SK-N-SH (cell line): ENCODE results near the gene FAM177A1. TPM values are rescaled to one million over a fixed set of nuclear protein-coding genes. Genes with fewer than 3 reads are reported as not detected.

Source experiments
- CTCF ChIA-PET: fragments of 300-600, 350-600 bp; formaldehyde crosslinking; extraction: SDS; loops from one replicate; lab custom pipeline; 2021; lab: Yijun Ruan, JAX
- POLR2A ChIA-PET: fragments of 350-600 bp; sonication (Branson Sonifier 250); formaldehyde crosslinking; extraction: SDS; loops from one replicate; lab custom pipeline; 2020; ENCODE audit warnings: antibody characterized with exemption, inconsistent platforms; lab: Yijun Ruan, JAX
- DNase-seq: peaks from one replicate; pipeline ENCODE4 v3.0.0; 2012
- H2AFZ ChIP-seq: fragments of 200-600 bp; sonication (generic); 2 replicates; pipeline ENCODE4 v1.8.1; 2016; ENCODE audit warnings: antibody characterized with exemption, mild to moderate bottlenecking, low read depth
- H3F3A ChIP-seq: fragments of 200-600 bp; sonication (generic); replicated peaks from 2 replicates; pipeline ENCODE3; 2016; ENCODE audit warnings: antibody characterized with exemption, mild to moderate bottlenecking; ENCODE audit not compliant: insufficient read depth
- H3K27ac ChIP-seq, 2 experiments: fragments of 200-500 bp in 1 of 2; fragments of 200-600 bp in 1 of 2; sonication (Bioruptor generic) in 1 of 2; sonication (generic), shearing (Covaris generic) in 1 of 2; 2 replicates each; pipeline versions ENCODE4 v1.5.1 to v1.6.1; 2014 to 2016; ENCODE audit warnings: low read depth in 2 of 2, inconsistent platforms in 1 of 2, low read length in 1 of 2, mild to moderate bottlenecking in 1 of 2, mixed read lengths in 1 of 2
- H3K27me3 ChIP-seq: fragments of 200-600 bp; sonication (generic), shearing (Covaris generic); 2 replicates; pipeline ENCODE4 v1.6.1; 2016; ENCODE audit warnings: mixed run types; ENCODE audit not compliant: insufficient read depth
- H3K36me3 ChIP-seq, 2 experiments: fragments of 200-500 bp in 1 of 2; fragments of 200-600 bp in 1 of 2; sonication (Bioruptor generic) in 1 of 2; sonication (generic) in 1 of 2; replicated peaks in 1 of 2; 2 replicates each; pipeline versions ENCODE3 to v1.5.1; 2014 to 2016; ENCODE audit warnings: low read length in 1 of 2, mild to moderate bottlenecking in 1 of 2; ENCODE audit not compliant: insufficient read depth in 2 of 2, control insufficient read depth in 1 of 2
- H3K4me1 ChIP-seq, 2 experiments: fragments of 200-500 bp in 1 of 2; fragments of 200-600 bp in 1 of 2; sonication (Bioruptor generic) in 1 of 2; sonication (generic), shearing (Covaris generic) in 1 of 2; 2 replicates each; pipeline versions ENCODE4 v1.5.1 to v1.6.1; 2014 to 2016; ENCODE audit warnings: low read depth in 1 of 2, low read length in 1 of 2, mixed run types in 1 of 2; ENCODE audit not compliant: insufficient read depth in 2 of 2, control insufficient read depth in 1 of 2
- H3K4me2 ChIP-seq: fragments of 200-600 bp; sonication (generic), shearing (Covaris generic); 2 replicates; pipeline ENCODE4 v1.6.1; 2017; ENCODE audit warnings: mixed run types
- H3K4me3 ChIP-seq, 2 experiments: fragments of 200-500 bp in 1 of 2; fragments of 200-600 bp in 1 of 2; sonication (Bioruptor generic) in 1 of 2; sonication (generic), shearing (Covaris generic) in 1 of 2; 2 replicates each; pipeline versions ENCODE4 v1.5.1 to v1.8.1; 2014 to 2016; ENCODE audit warnings: low read depth in 2 of 2, inconsistent platforms in 1 of 2, low read length in 1 of 2, mild to moderate bottlenecking in 1 of 2, mixed read lengths in 1 of 2, moderate library complexity in 1 of 2
- H3K79me2 ChIP-seq: fragments of 200-600 bp; sonication (generic); 2 replicates; pipeline ENCODE4 v1.8.1; 2017; ENCODE audit warnings: mild to moderate bottlenecking; ENCODE audit not compliant: insufficient read depth
- H3K9ac ChIP-seq: fragments of 200-600 bp; sonication (generic); 2 replicates; pipeline ENCODE4 v1.6.1; 2017; ENCODE audit warnings: mixed run types
- H3K9me2 ChIP-seq: fragments of 200-600 bp; sonication (generic); 2 replicates; pipeline ENCODE4 v1.6.1; 2017; ENCODE audit warnings: mixed run types
- H3K9me3 ChIP-seq: fragments of 200-600 bp; sonication (generic); 2 replicates; pipeline ENCODE4 v1.6.1; 2017; ENCODE audit warnings: mixed run types, mild to moderate bottlenecking, moderate library complexity
- H4K20me1 ChIP-seq: fragments of 200-600 bp; sonication (generic); 2 replicates; pipeline ENCODE4 v1.6.1; 2017; ENCODE audit warnings: mild to moderate bottlenecking, mixed run types; ENCODE audit not compliant: insufficient read depth
- ELF1 ChIP-seq: IDR thresholded peaks from 2 replicates; pipeline ENCODE4 v1.4.0; 2012
- FOSL2 ChIP-seq: IDR thresholded peaks from 2 replicates; pipeline ENCODE4 v1.4.0; 2012; ENCODE audit warnings: low read depth, mild to moderate bottlenecking, moderate library complexity, borderline replicate concordance
- FOXM1 ChIP-seq: IDR thresholded peaks from 2 replicates; pipeline ENCODE4 v1.4.0; 2012; ENCODE audit warnings: low read depth, mild to moderate bottlenecking
- MXI1 ChIP-seq: IDR thresholded peaks from 2 replicates; pipeline ENCODE4 v1.6.1; 2012; ENCODE audit warnings: mild to moderate bottlenecking, low read depth, low read length, improper control_type of control experiment
- NFIC ChIP-seq: IDR thresholded peaks from 2 replicates; pipeline ENCODE4 v1.4.0; 2012; ENCODE audit warnings: borderline replicate concordance
- POLR2AphosphoS5 ChIP-seq: IDR thresholded peaks from 2 replicates; pipeline ENCODE4 v1.6.1; 2012; ENCODE audit warnings: low read depth, low read length
- RAD21 ChIP-seq: IDR thresholded peaks from 2 replicates; pipeline ENCODE4 v1.6.1; 2012; ENCODE audit warnings: mild to moderate bottlenecking, low read length
- RFX5 ChIP-seq: IDR thresholded peaks from 2 replicates; pipeline ENCODE4 v1.6.1; 2012; ENCODE audit warnings: mild to moderate bottlenecking, improper control_type of control experiment, low read length
- RXRA ChIP-seq: IDR thresholded peaks from 2 replicates; pipeline ENCODE4 v1.4.0; 2012; ENCODE audit warnings: low read depth, mild to moderate bottlenecking, borderline replicate concordance
- SIN3A ChIP-seq: IDR thresholded peaks from 2 replicates; pipeline ENCODE4 v1.6.1; 2012; ENCODE audit warnings: low read depth, mild to moderate bottlenecking, low read length, moderate library complexity, borderline replicate concordance
- TAF1 ChIP-seq: IDR thresholded peaks from 2 replicates; pipeline ENCODE4 v1.6.1; 2012; ENCODE audit warnings: low read depth, mild to moderate bottlenecking, low read length, moderate library complexity, borderline replicate concordance
- TCF12 ChIP-seq: IDR thresholded peaks from 2 replicates; pipeline ENCODE4 v1.4.0; 2012
- WGBS: methylation state at CpG from one replicate; pipeline ENCODE4 v1.1.6; 2017; ENCODE audit warnings: low lambda C conversion rate; 5-methylcytosine and 5-hydroxymethylcytosine counted together
- polyA plus RNA-seq, 3 experiments: library from polyadenylated mRNA; depleted of rRNA; stranded (reverse); fragments of >200 nt; gene quantifications; 2 replicates each; pipeline ENCODE4 v1.2.3, GENCODE V29; 2012
- TF ChIP-seq, protein P1 (sequence below): IDR thresholded peaks from 2 replicates; pipeline ENCODE4 v1.4.0; 2012; ENCODE audit warnings: low read depth
- TF ChIP-seq, protein P2 (sequence below): IDR thresholded peaks from 2 replicates; pipeline ENCODE4 v1.6.1; 2012; ENCODE audit warnings: mild to moderate bottlenecking, low read depth, low read length, moderate library complexity
- TF ChIP-seq, protein P3 (sequence below): IDR thresholded peaks from 2 replicates; pipeline ENCODE4; 2012
- TF ChIP-seq, protein P4 (sequence below): IDR thresholded peaks from 2 replicates; pipeline ENCODE4 v1.4.0; 2012; ENCODE audit warnings: low read depth, borderline replicate concordance
- TF ChIP-seq, protein P5 (sequence below): fragments of 200-600 bp; sonication (generic); IDR thresholded peaks from 2 replicates; pipeline ENCODE4 v1.6.1; 2017; ENCODE audit warnings: antibody characterized with exemption, mild to moderate bottlenecking, moderate library complexity
- TF ChIP-seq, protein P6 (sequence below): IDR thresholded peaks from 2 replicates; pipeline ENCODE4 v1.4.0; 2012; ENCODE audit warnings: low read depth, borderline replicate concordance

The FAM177A1 gene
- polyA plus RNA-seq, 1 of the 3 experiments (the other 2 are of a cell fraction) = 36.7 TPM

DNA sequence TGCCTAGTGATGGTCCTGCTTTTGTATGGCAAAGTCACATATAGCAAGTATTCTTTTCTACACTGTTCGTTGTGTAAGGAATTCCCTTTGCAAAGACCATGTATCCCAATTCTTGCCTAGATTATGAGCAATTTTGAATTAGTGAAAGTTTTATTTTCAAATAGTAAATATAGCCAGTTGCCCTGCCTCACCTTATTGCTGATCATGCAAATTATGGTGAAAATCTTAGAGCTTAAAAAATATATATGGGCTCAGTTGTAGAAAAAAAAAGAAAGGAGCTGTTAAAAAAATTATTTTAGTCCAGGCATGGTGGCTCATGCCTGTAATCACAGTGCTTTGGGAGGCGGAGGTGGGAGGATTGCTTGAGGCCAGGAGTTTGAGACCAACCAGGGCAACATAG lies 44.5 kb upstream of the FAM177A1 start:
- peaks cover 4% of the 10 kb centered on the region for H3F3A ChIP-seq
- no peak for DNase-seq
- no peak overlapping the region for H3K27ac ChIP-seq
- 83% methylated on average over 2 of the region's 2 CpGs for WGBS
- no peaks in the 10 kb centered on the region for H3K27me3 ChIP-seq
- peaks cover 55% of the 10 kb centered on the region for H3K79me2 ChIP-seq
- no peaks in the 10 kb centered on the region; the same call in 1 of the 2 replicates for H4K20me1 ChIP-seq
- H3K4me3 ChIP-seq = no peak overlapping the region
- ChIA-PET POLR2A (no interaction called here), CTCF (interaction anchor here (0.7 kb wide), 1 partner anchor 122 kb away, joined by 4 read pairs; no protein-coding TSS in a partner anchor)
- no peak overlapping the region for H3K4me2 ChIP-seq
- H3K9me2 ChIP-seq = no peaks in the 10 kb centered on the region
- no peak overlapping the region for H3K9ac ChIP-seq
- TF ChIP-seq POLR2AphosphoS5 (no peak), TAF1 (no peak)
- TF ChIP-seq, all 33 proteins: peak for 0
- H2AFZ ChIP-seq = no peak overlapping the region
- no peaks in the 10 kb centered on the region for H3K9me3 ChIP-seq
- H3K4me1 ChIP-seq = no peaks in the 10 kb centered on the region; a peak in 1 of 4 replicates
- peaks cover 24 to 59% of the 10 kb centered on the region in 2 experiments for H3K36me3 ChIP-seq

DNA sequence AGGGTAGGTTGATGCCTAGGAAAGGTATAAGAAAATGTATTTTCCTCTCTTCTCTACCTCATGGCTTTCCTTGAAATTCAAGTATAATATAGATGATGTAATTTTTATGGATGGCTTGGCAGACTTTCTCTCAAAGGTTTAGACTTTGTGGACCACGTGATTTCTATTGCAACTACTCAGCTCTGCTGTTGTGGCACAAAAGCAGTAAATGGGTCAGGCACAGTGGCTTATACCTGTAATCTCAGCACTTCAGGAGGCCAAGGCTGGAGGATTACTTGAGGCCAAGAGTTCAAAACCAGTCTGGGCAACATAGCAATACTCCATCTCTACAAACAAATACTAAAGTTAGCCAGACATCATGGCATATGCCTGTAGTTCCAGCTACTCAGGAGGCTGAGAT lies 41.2 kb upstream of the FAM177A1 start:
- H3K9me2 ChIP-seq = no peaks in the 10 kb centered on the region
- H3K4me1 ChIP-seq = no peaks in the 10 kb centered on the region
- peaks cover 24 to 69% of the 10 kb centered on the region in 2 experiments for H3K36me3 ChIP-seq
- no peak overlapping the region for H3K27ac ChIP-seq
- no peak overlapping the region for H3K4me2 ChIP-seq
- no peak for DNase-seq
- ChIA-PET POLR2A (no interaction called here), CTCF (interaction anchor here (1.4 kb wide), 1 partner anchor 9 kb away, joined by 4 read pairs; no protein-coding TSS in a partner anchor)
- WGBS = 89% methylated on average over 1 of the region's 1 CpG
- H3K9me3 ChIP-seq = no peaks in the 10 kb centered on the region
- H3K4me3 ChIP-seq = no peak overlapping the region
- H3K27me3 ChIP-seq = no peaks in the 10 kb centered on the region
- TF ChIP-seq, protein P1, sequence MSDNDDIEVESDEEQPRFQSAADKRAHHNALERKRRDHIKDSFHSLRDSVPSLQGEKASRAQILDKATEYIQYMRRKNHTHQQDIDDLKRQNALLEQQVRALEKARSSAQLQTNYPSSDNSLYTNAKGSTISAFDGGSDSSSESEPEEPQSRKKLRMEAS = no peak
- TF ChIP-seq, protein P2, sequence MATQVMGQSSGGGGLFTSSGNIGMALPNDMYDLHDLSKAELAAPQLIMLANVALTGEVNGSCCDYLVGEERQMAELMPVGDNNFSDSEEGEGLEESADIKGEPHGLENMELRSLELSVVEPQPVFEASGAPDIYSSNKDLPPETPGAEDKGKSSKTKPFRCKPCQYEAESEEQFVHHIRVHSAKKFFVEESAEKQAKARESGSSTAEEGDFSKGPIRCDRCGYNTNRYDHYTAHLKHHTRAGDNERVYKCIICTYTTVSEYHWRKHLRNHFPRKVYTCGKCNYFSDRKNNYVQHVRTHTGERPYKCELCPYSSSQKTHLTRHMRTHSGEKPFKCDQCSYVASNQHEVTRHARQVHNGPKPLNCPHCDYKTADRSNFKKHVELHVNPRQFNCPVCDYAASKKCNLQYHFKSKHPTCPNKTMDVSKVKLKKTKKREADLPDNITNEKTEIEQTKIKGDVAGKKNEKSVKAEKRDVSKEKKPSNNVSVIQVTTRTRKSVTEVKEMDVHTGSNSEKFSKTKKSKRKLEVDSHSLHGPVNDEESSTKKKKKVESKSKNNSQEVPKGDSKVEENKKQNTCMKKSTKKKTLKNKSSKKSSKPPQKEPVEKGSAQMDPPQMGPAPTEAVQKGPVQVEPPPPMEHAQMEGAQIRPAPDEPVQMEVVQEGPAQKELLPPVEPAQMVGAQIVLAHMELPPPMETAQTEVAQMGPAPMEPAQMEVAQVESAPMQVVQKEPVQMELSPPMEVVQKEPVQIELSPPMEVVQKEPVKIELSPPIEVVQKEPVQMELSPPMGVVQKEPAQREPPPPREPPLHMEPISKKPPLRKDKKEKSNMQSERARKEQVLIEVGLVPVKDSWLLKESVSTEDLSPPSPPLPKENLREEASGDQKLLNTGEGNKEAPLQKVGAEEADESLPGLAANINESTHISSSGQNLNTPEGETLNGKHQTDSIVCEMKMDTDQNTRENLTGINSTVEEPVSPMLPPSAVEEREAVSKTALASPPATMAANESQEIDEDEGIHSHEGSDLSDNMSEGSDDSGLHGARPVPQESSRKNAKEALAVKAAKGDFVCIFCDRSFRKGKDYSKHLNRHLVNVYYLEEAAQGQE = no peak
- TF ChIP-seq, protein P3, sequence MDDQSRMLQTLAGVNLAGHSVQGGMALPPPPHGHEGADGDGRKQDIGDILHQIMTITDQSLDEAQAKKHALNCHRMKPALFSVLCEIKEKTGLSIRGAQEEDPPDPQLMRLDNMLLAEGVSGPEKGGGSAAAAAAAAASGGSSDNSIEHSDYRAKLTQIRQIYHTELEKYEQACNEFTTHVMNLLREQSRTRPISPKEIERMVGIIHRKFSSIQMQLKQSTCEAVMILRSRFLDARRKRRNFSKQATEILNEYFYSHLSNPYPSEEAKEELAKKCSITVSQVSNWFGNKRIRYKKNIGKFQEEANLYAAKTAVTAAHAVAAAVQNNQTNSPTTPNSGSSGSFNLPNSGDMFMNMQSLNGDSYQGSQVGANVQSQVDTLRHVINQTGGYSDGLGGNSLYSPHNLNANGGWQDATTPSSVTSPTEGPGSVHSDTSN = no peak
- no peak for TF ChIP-seq FOXM1
- no peak for TF ChIP-seq MXI1
- TF ChIP-seq TAF1 = no peak
- TF ChIP-seq TCF12 = no peak
- TF ChIP-seq RAD21 = no peak
- TF ChIP-seq, protein P4, sequence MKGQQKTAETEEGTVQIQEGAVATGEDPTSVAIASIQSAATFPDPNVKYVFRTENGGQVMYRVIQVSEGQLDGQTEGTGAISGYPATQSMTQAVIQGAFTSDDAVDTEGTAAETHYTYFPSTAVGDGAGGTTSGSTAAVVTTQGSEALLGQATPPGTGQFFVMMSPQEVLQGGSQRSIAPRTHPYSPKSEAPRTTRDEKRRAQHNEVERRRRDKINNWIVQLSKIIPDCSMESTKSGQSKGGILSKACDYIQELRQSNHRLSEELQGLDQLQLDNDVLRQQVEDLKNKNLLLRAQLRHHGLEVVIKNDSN = no peak
- TF ChIP-seq SIN3A = no peak
- TF ChIP-seq NFIC = no peak
- no peak for TF ChIP-seq RFX5
- TF ChIP-seq FOSL2 = no peak
- no peak for TF ChIP-seq RXRA
- TF ChIP-seq, protein P5, sequence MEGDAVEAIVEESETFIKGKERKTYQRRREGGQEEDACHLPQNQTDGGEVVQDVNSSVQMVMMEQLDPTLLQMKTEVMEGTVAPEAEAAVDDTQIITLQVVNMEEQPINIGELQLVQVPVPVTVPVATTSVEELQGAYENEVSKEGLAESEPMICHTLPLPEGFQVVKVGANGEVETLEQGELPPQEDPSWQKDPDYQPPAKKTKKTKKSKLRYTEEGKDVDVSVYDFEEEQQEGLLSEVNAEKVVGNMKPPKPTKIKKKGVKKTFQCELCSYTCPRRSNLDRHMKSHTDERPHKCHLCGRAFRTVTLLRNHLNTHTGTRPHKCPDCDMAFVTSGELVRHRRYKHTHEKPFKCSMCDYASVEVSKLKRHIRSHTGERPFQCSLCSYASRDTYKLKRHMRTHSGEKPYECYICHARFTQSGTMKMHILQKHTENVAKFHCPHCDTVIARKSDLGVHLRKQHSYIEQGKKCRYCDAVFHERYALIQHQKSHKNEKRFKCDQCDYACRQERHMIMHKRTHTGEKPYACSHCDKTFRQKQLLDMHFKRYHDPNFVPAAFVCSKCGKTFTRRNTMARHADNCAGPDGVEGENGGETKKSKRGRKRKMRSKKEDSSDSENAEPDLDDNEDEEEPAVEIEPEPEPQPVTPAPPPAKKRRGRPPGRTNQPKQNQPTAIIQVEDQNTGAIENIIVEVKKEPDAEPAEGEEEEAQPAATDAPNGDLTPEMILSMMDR = no peak
- TF ChIP-seq ELF1 = no peak
- TF ChIP-seq, protein P6, sequence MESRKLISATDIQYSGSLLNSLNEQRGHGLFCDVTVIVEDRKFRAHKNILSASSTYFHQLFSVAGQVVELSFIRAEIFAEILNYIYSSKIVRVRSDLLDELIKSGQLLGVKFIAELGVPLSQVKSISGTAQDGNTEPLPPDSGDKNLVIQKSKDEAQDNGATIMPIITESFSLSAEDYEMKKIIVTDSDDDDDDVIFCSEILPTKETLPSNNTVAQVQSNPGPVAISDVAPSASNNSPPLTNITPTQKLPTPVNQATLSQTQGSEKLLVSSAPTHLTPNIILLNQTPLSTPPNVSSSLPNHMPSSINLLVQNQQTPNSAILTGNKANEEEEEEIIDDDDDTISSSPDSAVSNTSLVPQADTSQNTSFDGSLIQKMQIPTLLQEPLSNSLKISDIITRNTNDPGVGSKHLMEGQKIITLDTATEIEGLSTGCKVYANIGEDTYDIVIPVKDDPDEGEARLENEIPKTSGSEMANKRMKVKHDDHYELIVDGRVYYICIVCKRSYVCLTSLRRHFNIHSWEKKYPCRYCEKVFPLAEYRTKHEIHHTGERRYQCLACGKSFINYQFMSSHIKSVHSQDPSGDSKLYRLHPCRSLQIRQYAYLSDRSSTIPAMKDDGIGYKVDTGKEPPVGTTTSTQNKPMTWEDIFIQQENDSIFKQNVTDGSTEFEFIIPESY = no peak
- H3K79me2 ChIP-seq = peaks cover 27% of the 10 kb centered on the region; the same call in 1 of the 2 replicates
- no peaks in the 10 kb centered on the region for H4K20me1 ChIP-seq
- peaks cover 9% of the 10 kb centered on the region for H3F3A ChIP-seq
- H2AFZ ChIP-seq = no peak overlapping the region
- H3K9ac ChIP-seq = no peak overlapping the region
